GM18526 (cell line): ENCODE data around the gene PLEKHG4.

Experiments
- POLR2A ChIP-seq: IDR thresholded peaks from 3 replicates; pipeline ENCODE4 v1.6.1; 2011; ENCODE audit not compliant: insufficient read length; ENCODE audit errors: extremely low read depth

The PLEKHG4 gene

DNA sequence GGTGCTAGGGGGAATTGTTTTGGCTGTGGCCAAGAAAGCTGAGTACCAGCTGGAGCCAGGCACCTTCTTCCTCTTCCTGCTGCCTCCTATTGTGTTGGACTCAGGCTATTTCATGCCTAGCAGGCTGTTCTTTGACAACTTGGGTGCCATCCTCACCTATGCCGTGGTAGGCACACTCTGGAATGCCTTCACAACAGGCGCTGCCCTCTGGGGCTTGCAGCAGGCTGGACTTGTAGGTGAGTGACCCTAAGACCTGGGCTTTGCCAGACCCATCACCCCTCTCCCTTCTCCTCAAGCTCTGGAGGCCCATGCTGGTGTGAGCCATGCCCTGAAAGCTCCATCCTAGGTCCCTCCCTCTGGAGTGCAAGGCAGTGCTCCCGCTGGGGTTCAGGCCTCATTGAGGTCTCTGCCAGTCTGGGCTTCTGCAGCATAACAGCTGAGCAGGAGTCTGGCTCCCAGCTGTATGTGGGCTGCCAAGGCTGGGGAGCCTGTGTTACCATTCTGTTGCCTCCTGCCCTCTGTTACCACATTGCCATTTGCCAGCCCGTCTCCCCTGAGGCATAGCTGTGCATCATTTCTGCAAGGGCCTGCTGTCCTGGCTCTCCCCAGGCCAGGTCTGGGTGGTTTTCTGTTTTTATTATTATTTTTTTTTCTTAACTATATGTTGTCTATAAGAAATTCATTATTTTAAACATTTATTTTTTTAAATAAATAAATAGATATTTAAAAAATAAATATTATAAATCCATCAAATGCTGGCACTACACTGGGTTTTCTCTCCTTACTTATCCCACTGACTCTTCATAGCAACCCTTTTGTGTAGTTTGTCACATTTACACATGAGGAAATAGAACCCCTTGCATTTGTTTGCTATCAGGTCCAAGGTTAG, 26.5 kb upstream of the PLEKHG4 start:
- TF ChIP-seq POLR2A, result no peak

- TF ChIP-seq POLR2A, result no peak
Observed at GRCh38 chr16:67254801-67255552, 24.4 kb upstream of the PLEKHG4 start.

GRCh38 chr16:67255553-67256221, 23.6 kb upstream of the PLEKHG4 start:
- no peak for TF ChIP-seq POLR2A

GRCh38 chr16:67256701-67257230, 22.6 kb upstream of the PLEKHG4 start:
- TF ChIP-seq POLR2A, result no peak

- no peak for TF ChIP-seq POLR2A
Observed at GRCh38 chr16:67257486-67258160, 21.7 kb upstream of the PLEKHG4 start.

DNA sequence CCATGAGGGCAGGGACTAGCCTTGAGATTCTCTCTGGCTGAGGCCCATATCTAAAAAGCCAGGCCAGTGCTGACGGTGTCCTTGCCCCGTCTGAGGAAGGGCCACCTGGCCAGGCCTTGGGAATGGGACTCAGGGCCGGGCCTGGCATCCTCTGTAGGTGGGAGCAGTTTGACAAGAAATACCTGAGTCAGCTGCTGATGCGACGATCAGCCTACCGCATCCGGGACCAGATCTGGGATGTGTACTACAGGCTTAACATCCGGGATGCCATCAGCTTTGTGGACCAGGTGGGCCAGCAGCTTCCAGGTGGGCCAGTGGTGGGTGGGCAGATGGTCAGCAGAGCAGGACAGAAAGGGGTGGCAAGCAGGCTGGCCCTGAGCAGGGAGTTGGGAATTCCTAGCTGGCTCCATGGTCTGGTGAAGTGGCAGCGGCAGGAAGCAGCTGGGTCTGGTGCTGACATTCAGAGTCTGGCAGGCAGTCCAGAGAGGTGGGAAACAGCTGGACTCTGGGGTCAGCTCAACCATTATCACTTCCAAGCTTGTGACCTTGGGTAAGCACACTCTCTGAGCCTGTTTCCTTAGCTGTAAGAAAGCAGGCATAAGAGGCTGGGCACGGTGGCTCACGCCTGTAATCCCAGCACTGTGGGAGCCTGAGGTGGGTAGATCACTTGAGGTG, 21.0 kb upstream of the PLEKHG4 start:
- TF ChIP-seq POLR2A, result no peak

DNA sequence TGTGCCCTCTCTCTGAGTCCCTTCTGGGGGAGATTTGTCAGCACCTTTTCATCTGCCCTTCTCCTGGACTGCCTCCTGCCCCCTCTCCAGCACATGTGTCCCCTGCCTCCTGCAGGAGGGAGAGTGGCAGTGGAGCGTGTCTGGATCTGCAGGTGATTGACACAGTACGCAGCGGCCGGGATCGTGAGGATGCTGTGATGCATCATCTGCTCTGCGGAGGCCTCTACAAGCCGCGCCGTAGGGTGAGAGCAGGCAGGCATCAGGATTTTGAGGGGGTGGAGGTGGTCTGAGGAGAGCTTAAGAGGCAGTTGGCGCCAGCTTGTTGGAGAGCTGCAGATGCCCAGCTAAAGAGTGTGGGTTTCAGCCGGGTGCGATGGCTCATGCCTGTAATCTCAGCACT, 19.6 kb upstream of the PLEKHG4 start:
- no peak for TF ChIP-seq POLR2A

- no peak for TF ChIP-seq POLR2A
Observed at GRCh38 chr16:67260426-67261063, 18.8 kb upstream of the PLEKHG4 start.

DNA sequence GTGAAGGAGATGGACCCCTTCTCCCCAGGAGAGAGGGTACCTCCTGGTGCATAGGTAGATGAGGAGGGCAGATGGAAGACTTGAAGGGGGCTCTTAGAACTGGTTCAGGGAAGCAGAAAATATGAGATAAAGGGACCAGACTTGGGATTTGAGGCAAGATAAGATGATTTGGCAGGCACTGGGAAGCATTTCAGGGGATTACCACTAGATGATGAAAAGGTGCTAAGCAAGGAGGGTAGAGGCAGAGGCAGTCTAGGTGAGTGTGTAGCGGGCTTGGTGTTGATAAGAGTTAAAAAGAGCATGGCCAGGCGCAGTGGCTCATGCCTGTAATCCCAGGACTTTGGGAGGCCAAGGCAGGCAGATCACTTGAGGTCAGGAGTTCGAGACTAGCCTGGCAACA, 16.1 kb upstream of the PLEKHG4 start:
- TF ChIP-seq POLR2A, result no peak

DNA sequence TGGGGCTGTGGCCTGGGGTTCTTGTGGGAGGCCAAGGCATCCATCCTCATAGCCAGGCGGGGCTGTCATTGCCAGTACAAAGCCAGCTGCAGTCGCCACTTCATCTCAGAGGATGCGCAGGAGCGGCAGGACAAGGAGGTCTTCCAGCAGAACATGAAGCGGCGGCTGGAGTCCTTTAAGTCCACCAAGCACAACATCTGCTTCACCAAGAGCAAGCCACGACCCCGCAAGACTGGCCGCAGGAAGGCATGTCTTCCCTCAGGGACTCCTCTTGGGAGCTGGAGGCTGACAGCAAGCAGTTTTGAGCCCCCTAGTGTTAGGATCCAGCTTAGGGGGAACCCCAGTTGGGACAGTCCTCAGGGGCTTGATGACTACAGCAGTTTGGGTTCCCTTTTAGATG, 15.1 kb upstream of the PLEKHG4 start:
- TF ChIP-seq POLR2A, result no peak

DNA sequence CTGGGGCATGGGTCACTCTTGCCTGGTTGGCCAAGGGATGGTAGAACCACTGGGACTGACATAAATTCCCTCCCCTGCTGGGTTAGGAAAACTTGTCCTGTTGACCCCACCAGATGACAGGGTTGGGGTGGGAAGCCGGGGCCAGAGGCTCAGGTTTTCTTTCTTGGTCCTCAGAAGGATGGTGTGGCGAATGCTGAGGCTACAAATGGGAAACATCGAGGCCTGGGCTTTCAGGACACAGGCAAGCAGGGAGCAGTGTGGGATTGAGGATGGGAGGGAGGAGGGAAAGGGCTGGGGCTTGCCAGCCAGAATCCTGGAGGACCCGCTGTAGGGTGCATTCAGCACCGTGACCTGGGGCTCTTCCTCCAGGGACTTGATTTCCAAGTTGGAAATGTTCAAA, 14.5 kb upstream of the PLEKHG4 start:
- no peak for TF ChIP-seq POLR2A

GRCh38 chr16:67265834-67266233, 13.5 kb upstream of the PLEKHG4 start:
- TF ChIP-seq POLR2A, result no peak

- TF ChIP-seq POLR2A, result no peak
Observed at GRCh38 chr16:67268136-67268579, 11.2 kb upstream of the PLEKHG4 start.

DNA sequence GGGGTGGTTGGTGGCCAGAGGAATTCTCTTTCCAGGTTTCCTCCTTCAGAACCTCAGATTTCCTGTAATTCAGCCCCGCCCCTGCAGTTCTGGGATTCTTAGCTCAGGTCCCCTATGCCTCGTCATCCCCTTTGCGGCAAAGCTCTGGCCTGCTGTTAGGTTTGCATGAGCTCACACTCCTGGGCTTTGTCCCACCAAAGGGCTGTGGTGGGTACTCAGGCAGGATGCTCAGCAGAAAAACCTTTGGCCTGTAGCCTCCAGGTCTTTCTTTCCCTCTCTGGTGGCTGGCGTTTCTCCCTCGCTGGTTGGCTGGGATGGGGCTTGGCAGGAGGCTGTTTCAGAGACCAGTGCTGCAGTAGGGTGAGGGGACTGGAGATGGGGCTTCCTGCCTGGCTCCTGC, 9.6 kb upstream of the PLEKHG4 start:
- no peak for TF ChIP-seq POLR2A
